Lower leg skin (tissue), 4 donors: ENCODE measurements around the gene KIF4B. TPM values are rescaled to one million over a fixed set of nuclear protein-coding genes. Genes with fewer than 3 reads are reported as not detected.

Experiments
- DNase-seq, 2 donors: peaks; one replicate each; pipeline ENCODE4 v3.0.0-alpha.2; 2019; ENCODE audit warnings: low spot score in 2 of 2
- H3K4me3 ChIP-seq: fragments of 200-600 bp; sonication (generic); 2 replicates; pipeline ENCODE4 v1.5.1; 2017; ENCODE audit warnings: mild to moderate bottlenecking, low read depth; ENCODE audit not compliant: poor library complexity, severe bottlenecking
- CTCF ChIP-seq, 3 donors: fragments of 450-650 bp; IDR thresholded peaks; one replicate each; pipeline ENCODE4 v1.5.1; 2016; ENCODE audit warnings: antibody characterized with exemption in 3 of 3, mild to moderate bottlenecking in 3 of 3, moderate library complexity in 2 of 3
- POLR2A ChIP-seq, 2 donors: fragments of 450-650 bp; IDR thresholded peaks; one replicate each; pipeline ENCODE4 v1.6.1; 2016 to 2017; ENCODE audit warnings: antibody characterized with exemption in 2 of 2, mild to moderate bottlenecking in 1 of 2, moderate library complexity in 1 of 2
- WGBS, 2 donors: methylation state at CpG; one replicate each; pipeline ENCODE4 v1.1.5; 2018; 5-methylcytosine and 5-hydroxymethylcytosine counted together
- intact Hi-C: fragments of 100-400 bp; cut with DNase I; formaldehyde crosslinking; loops from one replicate; pipeline ENCODE4 v1.15.0; 2023; ENCODE audit warnings: low total_unique reads
- total RNA-seq, 4 donors: library from RNA; depleted of rRNA; stranded (reverse); fragments of >200 nt; gene quantifications; one replicate each; pipeline ENCODE4 v1.1.0, GENCODE V29; 2016

Gene KIF4B
- total RNA-seq, 4 donors from 2014 or later, result not detected

DNA sequence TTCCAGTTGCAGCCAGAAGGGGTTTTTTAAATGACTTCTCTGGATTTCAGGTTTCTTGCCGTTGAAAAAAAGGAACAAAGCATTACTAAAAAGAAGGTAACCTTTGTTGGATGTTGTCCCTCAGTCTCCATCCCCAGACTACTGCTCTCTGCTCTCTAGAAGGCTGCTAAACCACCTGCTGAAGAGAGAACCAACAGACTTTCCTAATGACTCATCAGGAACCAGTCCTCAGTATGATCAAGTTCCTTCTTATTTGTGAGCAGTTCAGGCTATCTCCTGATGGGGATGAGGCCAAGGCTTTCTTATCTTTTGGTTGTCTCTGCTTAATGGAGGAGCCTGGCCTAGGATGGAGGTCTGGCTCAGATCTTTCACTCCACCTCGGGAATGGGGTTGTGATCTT lies 4.1 kb downstream of the KIF4B start:
- DNase-seq, result no peak
- intact Hi-C loops, result no loop called here
- H3K4me3 ChIP-seq, result no peak overlapping the region
- WGBS, 2 donors, result 59 to 74% methylated on average over 2 of the region's 2 CpGs
- no peak for TF ChIP-seq CTCF (IDR thresholded peaks at IDR 0.05)
- no peak for TF ChIP-seq POLR2A (IDR thresholded peaks at IDR 0.05)

GRCh38 chr5:155019601-155020226 lies 6.2 kb downstream of the KIF4B start:
- WGBS, 2 donors, result 71 to 83% methylated on average over 5 to 14 of the region's 17 CpGs
- H3K4me3 ChIP-seq, result no peak overlapping the region
- TF ChIP-seq POLR2A (IDR thresholded peaks at IDR 0.05), result no peak
- TF ChIP-seq CTCF (IDR thresholded peaks at IDR 0.05), result no peak
- intact Hi-C loops, result no loop called here
- DNase-seq, result no peak

- TF ChIP-seq POLR2A (IDR thresholded peaks at IDR 0.05) (no peak), CTCF (IDR thresholded peaks at IDR 0.05) (no peak)
- WGBS, 2 donors, result 73 to 74% methylated on average over 5 of the region's 5 CpGs
- H3K4me3 ChIP-seq, result no peak overlapping the region
- intact Hi-C loops, result no loop called here
- no peak for DNase-seq
Measured at GRCh38 chr5:155021842-155022241, 8.3 kb downstream of the KIF4B start.

DNA sequence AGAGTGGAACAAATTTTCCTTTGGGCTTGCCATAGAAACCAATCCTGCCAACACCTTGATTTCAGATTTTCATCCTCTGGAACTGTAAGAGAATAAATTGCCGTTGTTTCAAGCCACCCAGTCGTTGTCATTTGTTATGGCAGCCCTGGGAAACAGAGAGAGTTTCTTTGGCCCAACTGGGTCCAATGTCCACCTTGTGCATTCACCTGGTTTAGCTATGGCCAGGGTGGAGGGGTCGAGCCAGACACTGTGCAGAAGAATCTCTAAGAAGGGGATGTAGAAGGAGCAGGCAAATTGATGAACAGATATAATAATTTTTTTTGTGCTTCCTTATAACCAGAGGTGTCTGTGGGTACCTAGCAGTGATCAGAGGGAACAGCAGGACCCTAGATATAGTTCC lies 9.8 kb downstream of the KIF4B start:
- 58 to 60% methylated on average over 3 of the region's 3 CpGs for WGBS, 2 donors
- intact Hi-C loops, result no loop called here
- no peak for DNase-seq
- TF ChIP-seq CTCF (IDR thresholded peaks at IDR 0.05) (no peak), POLR2A (IDR thresholded peaks at IDR 0.05) (no peak)
- H3K4me3 ChIP-seq, result no peak overlapping the region

DNA sequence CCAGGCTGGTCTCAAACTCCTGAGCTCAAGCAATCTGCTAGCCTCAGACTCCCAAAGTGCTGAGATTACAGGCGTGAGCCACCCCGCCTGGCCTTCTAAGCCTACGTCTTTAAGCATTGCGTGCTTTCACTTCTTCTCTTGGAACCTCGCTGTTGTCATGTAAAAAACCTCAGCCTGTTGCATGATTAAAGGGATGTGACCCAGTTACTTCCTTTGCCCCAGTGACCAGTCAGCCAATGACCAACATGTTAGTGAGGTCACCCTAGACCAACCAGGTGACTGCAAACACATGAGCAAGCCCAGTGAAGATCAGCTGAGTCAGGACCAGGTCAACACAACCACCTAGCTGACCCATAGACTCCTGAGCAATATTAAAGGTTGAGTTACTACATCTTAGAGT lies 10.5 kb downstream of the KIF4B start:
- DNase-seq, result no peak
- no peak overlapping the region for H3K4me3 ChIP-seq
- TF ChIP-seq CTCF (IDR thresholded peaks at IDR 0.05), result no peak
- no peak for TF ChIP-seq POLR2A (IDR thresholded peaks at IDR 0.05)
- 83 to 84% methylated on average over 5 of the region's 5 CpGs for WGBS, 2 donors
- intact Hi-C loops, result no loop called here

DNA sequence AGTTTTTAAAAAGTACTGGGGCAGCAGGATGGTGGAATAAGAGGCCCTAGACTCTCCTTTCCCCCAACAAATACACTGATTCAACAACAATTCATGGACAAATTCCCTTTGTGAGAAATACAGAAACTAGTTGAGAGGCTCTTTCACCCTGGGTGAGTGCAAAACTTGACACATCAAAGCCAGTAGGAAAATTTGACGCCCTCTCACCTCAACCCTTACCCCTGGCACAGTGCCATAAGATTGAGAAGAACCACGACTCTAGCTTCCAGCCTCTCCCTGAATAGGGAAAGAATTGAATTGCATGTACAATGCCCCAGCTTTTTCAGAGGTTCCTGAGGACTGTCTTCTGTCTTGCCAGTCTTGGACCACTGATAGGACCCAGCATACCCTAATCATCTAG lies 12.3 kb downstream of the KIF4B start:
- no peak overlapping the region for H3K4me3 ChIP-seq
- intact Hi-C loops, result no loop called here
- TF ChIP-seq CTCF (IDR thresholded peaks at IDR 0.05), result no peak
- TF ChIP-seq POLR2A (IDR thresholded peaks at IDR 0.05), result no peak
- 54 to 74% methylated on average over 2 of the region's 2 CpGs for WGBS, 2 donors
- DNase-seq, result no peak
